UCSD-AML1 (cell line): ENCODE measurements around the gene FSTL5.
A peak's percentile ranks its signal among the peaks of the same experiment; 100 is the strongest.
"Not testable (repeated sequence)": the region's sequence is repeated elsewhere in the genome, so short reads cannot be mapped to it uniquely, and the experiment has no call there.

Experiments used
- DNase-seq: peaks from one replicate; lab custom pipeline; 2025; ENCODE audit not compliant: unreplicated experiment; lab: John Stamatoyannopoulos, UW

The FSTL5 gene

GRCh38 chr4:162104459-162105124, 59.2 kb downstream of the FSTL5 start:
- no peak for DNase-seq

- not testable (repeated sequence) for DNase-seq
Observed at GRCh38 chr4:162103908-162104307, 59.9 kb downstream of the FSTL5 start.

GRCh38 chr4:162102713-162103112, 61.1 kb downstream of the FSTL5 start:
- no peak for DNase-seq

- DNase-seq: no peak
Observed at GRCh38 chr4:162101337-162101736, 62.5 kb downstream of the FSTL5 start.

- no peak for DNase-seq
Observed at GRCh38 chr4:162075726-162076125, 88.1 kb downstream of the FSTL5 start.

GRCh38 chr4:162061214-162061613, 102.6 kb downstream of the FSTL5 start:
- no peak for DNase-seq

- DNase-seq: no peak
Observed at GRCh38 chr4:162059656-162060055, 104.1 kb downstream of the FSTL5 start.

- peak; percentile 2 for DNase-seq
Observed at GRCh38 chr4:162056990-162057389, 106.8 kb downstream of the FSTL5 start.

GRCh38 chr4:162046135-162046534, 117.7 kb downstream of the FSTL5 start:
- DNase-seq: no peak

- DNase-seq: no peak
Observed at GRCh38 chr4:162038112-162038511, 125.7 kb downstream of the FSTL5 start.

- DNase-seq: no peak
Observed at GRCh38 chr4:162017863-162018262, 145.9 kb downstream of the FSTL5 start.

GRCh38 chr4:162016991-162017390, 146.8 kb downstream of the FSTL5 start:
- no peak for DNase-seq

GRCh38 chr4:162016219-162016618, 147.6 kb downstream of the FSTL5 start:
- no peak for DNase-seq

GRCh38 chr4:162015090-162015489, 148.7 kb downstream of the FSTL5 start:
- DNase-seq: no peak

GRCh38 chr4:162011089-162011488, 152.7 kb downstream of the FSTL5 start:
- DNase-seq: no peak

GRCh38 chr4:162010362-162010761, 153.4 kb downstream of the FSTL5 start:
- DNase-seq: no peak

- DNase-seq: no peak
Observed at GRCh38 chr4:161992317-161992716, 171.5 kb downstream of the FSTL5 start.

GRCh38 chr4:161991811-161992210, 172.0 kb downstream of the FSTL5 start:
- DNase-seq: no peak

- DNase-seq: no peak
Observed at GRCh38 chr4:161990721-161991120, 173.1 kb downstream of the FSTL5 start.

GRCh38 chr4:161988946-161989345, 174.9 kb downstream of the FSTL5 start:
- DNase-seq: no peak

GRCh38 chr4:161987611-161988010, 176.2 kb downstream of the FSTL5 start:
- no peak for DNase-seq

GRCh38 chr4:161952382-161952781, 211.4 kb downstream of the FSTL5 start:
- DNase-seq: no peak
